Natural killer cell treated with Interleukin-12 subunit alpha and Interleukin-12 subunit beta and Interleukin-15 and Interleukin-18, amount 100 ng/mL, for 72 hours (primary cell): Measurements from ENCODE around the gene REXO1. TPM values are rescaled to one million over a fixed set of nuclear protein-coding genes. Genes with fewer than 3 reads are reported as not detected.
A peak's percentile ranks its signal among the peaks of the same experiment; 100 is the strongest.
"Not testable (repeated sequence)": the region's sequence is repeated elsewhere in the genome, so short reads cannot be mapped to it uniquely, and the experiment has no call there.

ENCODE experiments used
- ATAC-seq, 2 donors: fragments of 150-1000 bp; cut with Tn5 transposase in 1 of 2; sonication (Bioruptor Pico), chemical (Tn5 transposase) in 1 of 2; 2 replicates each; pipeline ENCODE4 v1.10.0; 2021
- DNase-seq: peaks from one replicate; pipeline ENCODE4 v3.0.0; 2022; ENCODE audit warnings: low spot score
- H3K27ac Mint-ChIP-seq, 2 donors: 1 replicate in 1 of 2; 2 replicates in 1 of 2; pipeline ENCODE4 v1.8.0; 2022; ENCODE audit warnings: mixed read lengths in 2 of 2, mild to moderate bottlenecking in 1 of 2, moderate library complexity in 1 of 2
- H3K27me3 Mint-ChIP-seq, 2 donors: 1 replicate in 1 of 2; 2 replicates in 1 of 2; pipeline ENCODE4 v1.8.0; 2022; ENCODE audit warnings: mixed read lengths in 2 of 2
- H3K36me3 Mint-ChIP-seq: one replicate; pipeline ENCODE4 v1.8.0; 2022; ENCODE audit warnings: mixed read lengths
- H3K4me1 Mint-ChIP-seq, 2 donors: 1 replicate in 1 of 2; 2 replicates in 1 of 2; pipeline ENCODE4 v1.8.0; 2022; ENCODE audit warnings: low read depth in 2 of 2, mixed read lengths in 2 of 2, mild to moderate bottlenecking in 1 of 2
- H3K4me3 Mint-ChIP-seq: one replicate; pipeline ENCODE4 v1.8.0; 2022; ENCODE audit warnings: mixed read lengths
- H3K9me3 Mint-ChIP-seq: 2 replicates; pipeline ENCODE4 v1.8.0; 2022; ENCODE audit warnings: mixed read lengths
- total RNA-seq, 2 donors: library from RNA; stranded (reverse); gene quantifications; one replicate each; pipeline ENCODE4 v1.2.3, GENCODE V29; 2022

Gene REXO1
- total RNA-seq, 2 donors from 2014 or later: 69.1 to 103 TPM

DNA sequence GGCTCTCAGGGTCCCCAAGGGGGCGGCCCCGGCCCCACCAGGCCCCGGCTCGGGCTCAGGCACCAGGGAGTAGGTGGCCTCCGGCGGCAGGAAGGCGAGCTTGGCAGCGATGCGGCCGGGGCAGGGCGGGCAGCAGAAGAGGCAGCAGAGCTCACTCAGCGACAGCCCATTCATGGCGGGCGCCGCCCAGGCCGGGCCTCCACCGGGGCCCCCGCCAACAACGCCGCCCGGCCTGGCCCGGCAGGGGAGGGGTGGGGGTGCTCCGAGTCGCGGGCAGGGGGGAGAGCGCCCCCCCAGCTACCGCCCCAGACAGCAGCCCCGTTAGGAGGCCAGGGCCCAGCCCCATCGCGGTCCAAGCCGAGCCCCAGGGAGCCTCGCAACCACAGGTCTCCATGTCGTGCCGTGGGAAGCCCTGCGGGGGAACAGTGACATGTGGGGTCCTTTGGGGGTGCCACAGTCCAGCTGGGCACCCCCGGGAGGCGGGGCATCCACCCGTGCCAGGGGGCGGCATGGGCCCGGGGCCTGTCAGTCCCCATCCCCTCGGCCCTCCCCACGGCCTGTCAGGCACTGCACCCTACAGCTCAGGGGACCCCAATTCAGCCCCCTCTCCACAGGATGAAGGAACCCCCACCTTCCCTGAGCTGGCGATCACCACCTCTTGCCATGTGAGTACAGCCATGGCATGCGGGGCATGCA lies 33.3 kb upstream of the REXO1 start:
- ATAC-seq, H3K27me3 Mint-ChIP-seq, H3K9me3 Mint-ChIP-seq, DNase-seq: not testable (repeated sequence)
- H3K27ac Mint-ChIP-seq: peak overlapping the region; percentile 94 to 100
- peak overlapping the region; percentile 98 for H3K4me3 Mint-ChIP-seq
- peaks cover 12% of the 10 kb centered on the region for H3K36me3 Mint-ChIP-seq
- H3K4me1 Mint-ChIP-seq: peaks cover 28 to 40% of the 10 kb centered on the region in 2 donors

DNA sequence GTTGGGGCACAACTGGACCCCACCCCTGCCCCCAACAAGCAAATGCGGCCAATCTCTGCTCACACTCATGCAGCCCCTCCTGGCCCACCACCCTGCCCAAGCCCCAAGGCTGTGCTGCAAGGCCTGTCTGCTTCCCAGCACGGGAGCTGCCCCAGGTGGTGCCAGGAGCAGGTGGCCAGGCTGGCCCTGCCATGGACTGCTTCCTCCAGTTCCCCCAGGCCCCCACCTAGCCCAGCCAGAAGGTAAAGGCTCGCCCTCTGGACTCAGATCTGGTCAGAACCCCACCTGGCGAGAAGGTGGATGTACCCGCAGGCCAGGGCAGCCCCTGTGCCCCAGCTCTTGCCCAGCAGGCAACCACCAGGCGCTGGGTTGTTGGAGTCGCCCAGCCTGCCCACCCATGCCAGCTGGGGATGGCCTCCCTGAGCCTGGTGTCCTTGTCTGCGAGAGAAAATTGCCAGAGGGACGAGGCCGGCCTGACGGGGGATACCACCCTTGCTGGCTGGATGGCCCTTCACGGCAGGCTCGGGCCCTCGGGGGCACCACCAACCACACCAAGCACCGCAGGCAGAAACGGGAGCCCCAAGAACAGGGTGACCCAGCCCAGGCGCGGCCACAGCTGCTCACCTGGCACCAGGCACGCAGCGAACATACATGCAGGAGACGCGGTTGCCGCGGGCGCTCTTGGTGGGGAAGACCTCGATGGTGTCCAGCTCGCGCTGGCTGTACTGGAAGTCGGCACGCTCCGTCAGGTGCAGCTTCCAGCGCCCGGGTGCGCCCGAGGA lies 32.5 kb upstream of the REXO1 start:
- ATAC-seq (no peak), DNase-seq (no peak)
- Mint-ChIP-seq H3K27me3 (no peaks in the 10 kb centered on the region), H3K4me1 (peaks cover 35 to 42% of the 10 kb centered on the region in 2 donors), H3K4me3 (peak overlapping the region; percentile 60), H3K27ac (peak overlapping the region in 1 of 2 donors; percentile 37), H3K9me3 (no peaks in the 10 kb centered on the region), H3K36me3 (peaks cover 12% of the 10 kb centered on the region)

DNA sequence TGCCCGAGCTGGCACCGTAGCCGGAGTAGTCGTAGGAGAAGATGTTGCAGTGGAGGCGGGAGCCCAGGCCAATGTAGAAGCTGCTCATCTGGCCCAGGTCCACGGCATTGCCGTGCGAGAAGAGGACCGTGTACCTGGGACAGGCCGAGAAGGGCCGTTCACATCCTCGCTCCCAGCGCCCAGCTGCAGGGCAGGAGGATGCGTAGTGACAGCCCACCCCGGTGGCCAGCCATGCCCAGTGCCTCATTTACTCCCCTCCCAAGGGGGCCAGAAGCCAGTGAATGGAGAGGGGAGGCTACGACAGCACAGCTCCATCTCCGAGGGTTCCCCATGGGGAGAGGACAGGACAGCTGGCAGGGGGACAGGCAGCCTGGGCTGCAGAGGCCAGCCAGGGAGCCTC lies 31.7 kb upstream of the REXO1 start:
- not testable (repeated sequence) for H3K27me3 Mint-ChIP-seq, ATAC-seq, H3K4me3 Mint-ChIP-seq, H3K9me3 Mint-ChIP-seq, DNase-seq
- Mint-ChIP-seq H3K4me1 (peaks cover 42 to 48% of the 10 kb centered on the region in 2 donors), H3K36me3 (peaks cover 12% of the 10 kb centered on the region), H3K27ac (peak overlapping the region in 1 of 2 donors; percentile 37)

GRCh38 chr19:1878583-1878982 lies 30.3 kb upstream of the REXO1 start:
- H3K4me1 Mint-ChIP-seq: peaks cover 44 to 48% of the 10 kb centered on the region in 2 donors
- H3K27ac Mint-ChIP-seq, H3K9me3 Mint-ChIP-seq, H3K36me3 Mint-ChIP-seq, H3K27me3 Mint-ChIP-seq, ATAC-seq, H3K4me3 Mint-ChIP-seq, DNase-seq: not testable (repeated sequence)

GRCh38 chr19:1877280-1877660 lies 29.0 kb upstream of the REXO1 start:
- not testable (repeated sequence) for H3K36me3 Mint-ChIP-seq, DNase-seq, H3K4me3 Mint-ChIP-seq, H3K27me3 Mint-ChIP-seq, H3K9me3 Mint-ChIP-seq, H3K27ac Mint-ChIP-seq, ATAC-seq
- peaks cover 31 to 37% of the 10 kb centered on the region in 2 donors for H3K4me1 Mint-ChIP-seq

- Mint-ChIP-seq H3K4me3 (peak overlapping the region; percentile 95), H3K4me1 (peaks cover 27 to 33% of the 10 kb centered on the region in 2 donors), H3K27ac (peak overlapping the region; percentile 74 to 94)
- H3K36me3 Mint-ChIP-seq, H3K9me3 Mint-ChIP-seq, H3K27me3 Mint-ChIP-seq, DNase-seq: not testable (repeated sequence)
- peak; percentile 11 to 12 for ATAC-seq
These were observed 28.4 kb upstream of the REXO1 start for GRCh38 chr19:1876496-1877279.

DNA sequence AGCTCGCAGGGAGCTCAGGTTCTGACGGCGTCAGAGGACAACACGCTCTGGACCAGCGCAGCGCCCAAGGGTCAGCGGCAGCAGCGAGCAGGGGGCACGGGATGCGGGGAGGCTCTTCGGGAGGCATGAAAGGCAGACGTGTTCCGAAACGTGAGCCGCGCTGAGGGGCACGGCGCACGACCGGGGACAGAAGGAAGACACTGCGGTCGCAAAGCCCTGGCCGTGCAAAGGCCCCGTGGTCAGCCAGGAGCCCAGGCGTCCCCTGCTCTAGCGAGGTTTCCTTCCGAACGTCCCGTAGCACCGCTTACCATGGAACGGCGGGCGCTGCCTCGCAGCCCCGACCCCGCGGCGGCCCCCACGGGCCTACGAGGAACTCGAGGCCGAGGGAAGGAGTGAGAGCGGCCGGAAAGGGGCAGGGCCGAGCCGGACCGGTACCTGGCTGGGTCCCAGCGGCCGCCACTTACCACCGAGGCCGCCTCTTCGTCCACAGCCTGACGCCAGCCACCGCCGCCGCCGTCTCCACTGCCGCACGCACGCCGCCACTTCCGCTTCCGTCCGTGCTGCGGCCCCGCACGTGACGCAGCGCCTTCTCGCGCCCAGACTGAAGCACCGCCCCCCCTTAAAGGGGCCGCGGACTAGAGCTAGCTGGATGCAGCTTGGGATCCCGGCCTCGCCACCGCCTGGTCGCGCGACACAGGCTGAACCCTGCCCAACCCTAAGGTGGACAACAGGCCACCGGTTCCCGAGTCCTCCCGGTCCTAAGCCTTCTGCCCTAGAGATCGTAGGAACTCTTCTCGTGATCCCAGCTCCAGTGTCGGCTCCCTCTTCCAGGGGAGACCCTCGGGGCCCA lies 27.6 kb upstream of the REXO1 start:
- peak; percentile 96 for ATAC-seq
- no peaks in the 10 kb centered on the region for H3K9me3 Mint-ChIP-seq
- peak overlapping the region; percentile 95 for H3K4me3 Mint-ChIP-seq
- peak overlapping the region; percentile 74 to 94 for H3K27ac Mint-ChIP-seq
- no peaks in the 10 kb centered on the region for H3K27me3 Mint-ChIP-seq
- peak; percentile 94 for DNase-seq
- H3K4me1 Mint-ChIP-seq: peaks cover 27 to 31% of the 10 kb centered on the region in 2 donors
- no peaks in the 10 kb centered on the region for H3K36me3 Mint-ChIP-seq

DNA sequence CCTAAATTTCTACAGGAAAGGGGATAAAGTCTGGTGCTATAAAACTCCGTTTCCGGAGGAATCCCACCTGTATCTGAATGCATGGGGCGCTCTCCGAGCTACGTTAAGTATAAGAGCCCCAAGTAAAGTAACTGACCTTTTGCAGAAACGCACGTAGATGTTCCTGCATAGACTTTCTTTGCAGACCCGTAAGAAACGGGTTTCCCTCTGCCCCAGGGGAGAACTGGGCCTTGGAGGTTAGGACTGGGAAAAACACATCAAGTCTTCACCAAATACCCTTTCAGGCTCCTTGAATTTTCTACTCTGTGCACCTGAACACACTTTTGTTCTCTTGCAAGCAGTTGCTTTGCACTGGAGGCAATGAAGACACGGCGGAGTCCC lies 27.0 kb upstream of the REXO1 start:
- Mint-ChIP-seq H3K4me3 (peak overlapping the region; percentile 95), H3K27ac (peak overlapping the region; percentile 74 to 94), H3K4me1 (peaks cover 27 to 32% of the 10 kb centered on the region in 2 donors)
- not testable (repeated sequence) for ATAC-seq, DNase-seq, H3K9me3 Mint-ChIP-seq, H3K27me3 Mint-ChIP-seq, H3K36me3 Mint-ChIP-seq

DNA sequence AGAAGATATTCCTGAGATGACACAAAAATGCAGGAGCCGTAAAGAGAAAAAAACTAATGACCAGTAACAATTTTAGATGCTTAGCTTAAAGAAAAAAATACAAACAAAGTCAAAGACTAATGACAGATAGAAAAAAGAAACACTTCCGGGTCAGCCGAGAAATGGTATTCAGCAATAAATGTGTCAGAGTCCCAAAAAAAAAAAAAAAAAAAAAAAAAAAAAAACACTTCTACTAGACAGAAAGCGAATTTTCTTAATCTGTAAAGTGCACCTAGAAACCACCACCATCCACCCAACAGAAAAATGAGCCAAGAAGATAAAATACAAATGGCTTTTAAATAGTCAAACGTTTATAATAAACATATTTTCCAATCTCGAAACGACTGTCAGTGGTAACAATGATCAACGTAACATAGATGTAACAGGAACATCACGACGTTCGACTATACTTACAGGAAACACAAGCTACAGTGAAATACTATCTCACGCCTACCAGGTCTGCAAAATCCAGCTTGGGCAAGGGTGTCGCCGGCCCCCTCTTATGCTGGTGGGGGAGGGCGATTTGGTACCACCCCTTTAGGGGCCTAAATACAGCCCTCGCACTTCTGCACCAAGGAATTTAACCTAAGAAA lies 26.4 kb upstream of the REXO1 start:
- ATAC-seq: peak in 1 of 2 donors; percentile 22
- H3K27me3 Mint-ChIP-seq: no peaks in the 10 kb centered on the region
- no peak for DNase-seq

DNA sequence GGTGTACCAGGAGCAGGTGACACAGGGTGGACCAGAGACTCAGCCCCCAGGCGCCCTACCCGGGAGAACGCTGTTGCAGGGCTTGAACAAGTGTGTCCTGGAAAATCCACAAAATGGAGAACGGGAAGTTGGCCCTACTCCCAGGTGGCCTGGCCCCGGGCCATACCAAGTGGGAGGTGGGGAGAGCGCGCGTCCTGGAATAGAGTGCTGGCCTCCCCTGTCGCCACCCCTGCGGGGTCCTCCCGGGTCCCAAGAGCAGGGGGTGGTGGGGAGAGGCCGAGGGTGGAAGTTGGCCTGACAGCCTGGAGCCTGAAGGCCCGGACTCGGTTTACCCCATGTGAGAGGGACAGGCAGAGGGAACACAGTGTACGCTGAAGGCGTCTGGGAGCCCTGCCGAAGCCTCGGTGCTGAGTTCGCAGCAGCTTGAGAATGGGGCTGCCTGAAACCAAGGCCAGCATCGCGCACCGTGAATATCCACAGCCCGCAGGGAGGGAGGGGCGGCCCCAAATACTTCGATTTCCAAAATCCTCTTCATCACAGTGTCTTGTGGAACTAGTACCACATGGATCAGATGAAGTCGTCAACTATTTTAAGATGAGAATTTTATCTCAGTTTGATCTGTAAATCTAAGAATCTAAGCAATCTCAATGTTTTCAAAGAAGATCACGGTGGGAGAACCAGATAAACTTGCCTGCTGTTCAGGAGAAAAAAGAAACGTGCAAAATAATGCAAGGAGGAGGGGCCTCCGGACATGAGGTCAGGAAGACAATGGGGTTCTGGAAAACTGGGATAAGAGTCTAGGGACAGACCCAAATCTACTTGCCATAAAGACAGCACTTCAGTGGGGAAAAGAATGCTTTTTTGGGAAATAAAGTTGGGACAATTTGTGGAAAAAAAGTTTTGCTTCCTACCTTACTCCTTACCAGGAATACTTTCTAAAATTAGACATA lies 25.5 kb upstream of the REXO1 start:
- ATAC-seq: no peak
- DNase-seq: no peak
- H3K4me1 Mint-ChIP-seq: peaks cover 29 to 31% of the 10 kb centered on the region in 2 donors
- peak overlapping the region; percentile 95 for H3K4me3 Mint-ChIP-seq
- no peaks in the 10 kb centered on the region for H3K27me3 Mint-ChIP-seq
- no peaks in the 10 kb centered on the region for H3K36me3 Mint-ChIP-seq
- no peaks in the 10 kb centered on the region for H3K9me3 Mint-ChIP-seq
- H3K27ac Mint-ChIP-seq: peak overlapping the region; percentile 74 to 94

More for the DNA sequence above, 26.4 kb upstream of the REXO1 start:
- peak overlapping the region; percentile 74 to 94 for H3K27ac Mint-ChIP-seq
- peaks cover 27 to 29% of the 10 kb centered on the region in 2 donors for H3K4me1 Mint-ChIP-seq
- peak overlapping the region; percentile 95 for H3K4me3 Mint-ChIP-seq
- no peaks in the 10 kb centered on the region for H3K9me3 Mint-ChIP-seq
- H3K36me3 Mint-ChIP-seq: no peaks in the 10 kb centered on the region

DNA sequence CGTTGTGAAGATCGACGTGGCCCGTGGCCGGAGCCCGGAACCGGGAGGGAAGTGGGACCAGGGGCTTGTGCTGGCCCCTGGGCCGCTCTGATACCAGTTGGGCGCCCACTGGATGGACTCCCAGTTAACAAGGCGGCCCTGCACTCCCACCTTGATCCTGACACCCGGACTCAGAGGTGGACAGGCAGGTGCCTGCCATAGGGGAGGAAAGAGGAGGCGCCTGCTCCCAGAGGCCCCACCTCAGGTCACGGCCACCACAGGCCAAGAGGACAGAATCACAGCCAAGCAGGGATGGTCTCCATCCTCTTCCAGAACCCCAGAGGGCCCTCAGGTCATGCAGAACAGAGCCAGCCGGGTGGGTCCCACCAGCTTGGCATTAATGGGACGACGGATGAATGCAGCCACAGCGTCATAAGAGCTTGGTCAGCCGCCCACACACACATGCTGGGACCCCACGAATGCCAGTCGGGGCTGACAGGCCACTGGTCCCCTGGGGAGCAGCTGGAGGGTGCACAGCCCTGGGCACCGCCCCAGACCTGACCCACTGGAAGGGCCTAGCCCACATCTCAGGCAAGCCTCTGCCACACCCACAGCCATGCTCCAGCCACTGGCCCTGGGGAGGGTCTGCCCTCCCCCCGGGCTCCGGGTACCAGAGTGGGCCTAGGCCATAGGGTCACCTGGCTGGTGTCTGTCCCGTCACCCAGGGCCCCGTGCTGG lies 24.7 kb upstream of the REXO1 start:
- Mint-ChIP-seq H3K36me3 (no peaks in the 10 kb centered on the region), H3K9me3 (no peaks in the 10 kb centered on the region), H3K4me1 (peaks cover 30 to 31% of the 10 kb centered on the region in 2 donors), H3K27ac (peak overlapping the region; percentile 28 to 37), H3K27me3 (no peaks in the 10 kb centered on the region), H3K4me3 (peak overlapping the region; percentile 4)
- ATAC-seq (no peak), DNase-seq (no peak)
